Activated CD8-positive, alpha-beta memory T cell treated with anti-CD3 and anti-CD28 coated beads, Interleukin-2, amount 10 ng/mL, durations not matched to agents 7 days and 5 days (primary cell): ENCODE measurements around the gene TBL1X. TPM values are rescaled to one million over a fixed set of nuclear protein-coding genes. Genes with fewer than 3 reads are reported as not detected.
A peak's percentile ranks its signal among the peaks of the same experiment; 100 is the strongest.

Experiments
- ATAC-seq: fragments of 150-1000 bp; cut with Tn5 transposase; one replicate; pipeline ENCODE4 v1.10.0; 2021; ENCODE audit warnings: moderate library complexity
- CTCF ChIA-PET: fragments of 350-600 bp; sonication (Branson Sonifier 250); formaldehyde crosslinking; loops from one replicate; lab custom pipeline; 2021; ENCODE audit warnings: antibody characterized with exemption; lab: Charles Lee
- DNase-seq: peaks from one replicate; pipeline ENCODE4 v3.0.0-alpha.2; 2020
- H3K27ac Mint-ChIP-seq: one replicate; pipeline ENCODE4 v1.8.0; 2021; ENCODE audit warnings: mild to moderate bottlenecking, mixed read lengths
- H3K27me3 Mint-ChIP-seq: one replicate; pipeline ENCODE4 v1.8.0; 2021; ENCODE audit warnings: mixed read lengths
- H3K36me3 Mint-ChIP-seq: one replicate; pipeline ENCODE4 v1.8.0; 2021; ENCODE audit warnings: mild to moderate bottlenecking, mixed read lengths
- H3K4me1 Mint-ChIP-seq: one replicate; pipeline ENCODE4 v1.8.0; 2021; ENCODE audit warnings: mixed read lengths
- H3K4me3 Mint-ChIP-seq: one replicate; pipeline ENCODE4 v1.8.0; 2021; ENCODE audit warnings: mild to moderate bottlenecking, moderate library complexity, mixed read lengths
- H3K9me3 Mint-ChIP-seq: one replicate; pipeline ENCODE4 v1.8.0; 2022; ENCODE audit warnings: low read depth, mixed read lengths
- total RNA-seq, 2 experiments: library from RNA; stranded (reverse); gene quantifications; one replicate each; pipeline ENCODE4 v1.2.3, GENCODE V29; 2021

The TBL1X gene
- total RNA-seq, 2 experiments from 2014 or later, result 33.2 to 35.5 TPM

GRCh38 chrX:9537781-9538180, 72.9 kb downstream of the TBL1X start:
- H3K4me1 Mint-ChIP-seq, result peaks cover 13% of the 10 kb centered on the region
- no peak overlapping the region for H3K27ac Mint-ChIP-seq
- CTCF ChIA-PET, result no interaction called here
- ATAC-seq (no peak), DNase-seq (no peak)
- H3K27me3 Mint-ChIP-seq, result no peaks in the 10 kb centered on the region
- H3K36me3 Mint-ChIP-seq, result peaks cover 14% of the 10 kb centered on the region
- H3K4me3 Mint-ChIP-seq, result no peak overlapping the region
- H3K9me3 Mint-ChIP-seq, result no peaks in the 10 kb centered on the region

- Mint-ChIP-seq H3K27ac (no peak overlapping the region), H3K4me1 (peaks cover 13% of the 10 kb centered on the region), H3K36me3 (peaks cover 14% of the 10 kb centered on the region), H3K9me3 (no peaks in the 10 kb centered on the region), H3K4me3 (no peak overlapping the region), H3K27me3 (no peaks in the 10 kb centered on the region)
- no peak for DNase-seq
- CTCF ChIA-PET, result no interaction called here
- no peak for ATAC-seq
Observed at GRCh38 chrX:9538544-9539045, 73.7 kb downstream of the TBL1X start.

GRCh38 chrX:9539605-9540387, 74.9 kb downstream of the TBL1X start:
- Mint-ChIP-seq H3K36me3 (peaks cover 14% of the 10 kb centered on the region), H3K4me3 (no peak overlapping the region), H3K27me3 (no peaks in the 10 kb centered on the region), H3K4me1 (peaks cover 8% of the 10 kb centered on the region), H3K9me3 (no peaks in the 10 kb centered on the region), H3K27ac (no peak overlapping the region)
- ATAC-seq (no peak), DNase-seq (no peak)
- CTCF ChIA-PET, result no interaction called here

DNA sequence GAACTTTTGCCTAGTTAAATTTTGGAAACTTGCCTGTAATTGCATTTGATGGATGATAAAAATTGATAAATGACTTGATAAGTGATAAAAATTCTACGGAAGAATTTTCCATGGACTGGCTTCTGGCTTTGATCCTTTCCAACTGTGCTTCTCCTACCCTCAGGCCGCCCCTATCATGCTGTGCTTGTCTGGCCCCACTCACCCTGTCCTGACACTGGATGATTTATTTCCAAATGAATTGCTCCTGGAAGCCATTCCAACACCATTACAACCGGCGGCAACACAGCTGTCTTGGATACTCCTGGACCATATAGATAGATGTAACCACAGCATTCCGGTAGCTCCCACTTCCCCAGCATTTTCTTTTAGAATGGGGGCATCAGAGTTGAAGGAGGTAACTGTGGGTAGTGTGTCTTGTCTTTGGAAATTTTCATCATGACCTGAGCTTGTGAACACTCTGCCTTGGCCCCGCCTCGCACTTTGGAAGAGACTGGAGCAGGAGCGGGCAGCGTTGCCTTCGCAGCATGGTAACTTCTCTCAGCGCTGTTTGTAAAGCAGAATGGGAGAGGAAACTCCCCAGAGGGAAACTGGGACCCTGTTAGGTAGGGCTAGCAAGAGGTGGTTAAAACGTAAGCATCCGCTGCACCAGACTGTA, 77.4 kb downstream of the TBL1X start:
- H3K27me3 Mint-ChIP-seq, result no peaks in the 10 kb centered on the region
- peaks cover 13% of the 10 kb centered on the region for H3K36me3 Mint-ChIP-seq
- no peak for ATAC-seq

GRCh38 chrX:9542761-9543111, 77.9 kb downstream of the TBL1X start:
- no peak overlapping the region for H3K4me3 Mint-ChIP-seq
- no peak for ATAC-seq
- H3K4me1 Mint-ChIP-seq, result no peaks in the 10 kb centered on the region
- H3K27me3 Mint-ChIP-seq, result no peaks in the 10 kb centered on the region
- CTCF ChIA-PET, result no interaction called here
- no peaks in the 10 kb centered on the region for H3K9me3 Mint-ChIP-seq
- no peak for DNase-seq
- peaks cover 10% of the 10 kb centered on the region for H3K36me3 Mint-ChIP-seq
- H3K27ac Mint-ChIP-seq, result no peak overlapping the region

More for the DNA sequence above, 77.4 kb downstream of the TBL1X start:
- Mint-ChIP-seq H3K4me3 (no peak overlapping the region), H3K4me1 (no peaks in the 10 kb centered on the region), H3K27ac (no peak overlapping the region), H3K9me3 (no peaks in the 10 kb centered on the region)
- CTCF ChIA-PET, result no interaction called here
- no peak for DNase-seq

DNA sequence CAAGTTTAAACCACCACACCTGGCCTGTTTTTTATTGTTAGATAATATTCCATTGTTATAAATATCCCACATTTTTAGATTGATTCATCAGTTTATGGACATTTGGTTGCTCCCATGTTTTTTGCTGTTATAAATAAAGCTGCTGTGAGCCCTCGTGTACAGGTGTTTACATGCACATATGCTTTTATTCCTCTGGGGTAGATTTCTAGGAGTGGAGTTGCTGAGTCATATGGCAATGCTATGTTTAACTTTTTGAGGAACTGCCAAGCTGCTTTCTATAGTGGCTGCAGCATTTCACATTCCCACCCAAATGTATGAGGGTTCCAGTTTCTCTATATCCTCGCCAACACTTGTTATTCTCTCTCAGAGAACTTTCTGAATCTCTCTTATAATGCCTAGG, 90.5 kb downstream of the TBL1X start:
- H3K27me3 Mint-ChIP-seq, result no peaks in the 10 kb centered on the region
- no peak overlapping the region for H3K27ac Mint-ChIP-seq

DNA sequence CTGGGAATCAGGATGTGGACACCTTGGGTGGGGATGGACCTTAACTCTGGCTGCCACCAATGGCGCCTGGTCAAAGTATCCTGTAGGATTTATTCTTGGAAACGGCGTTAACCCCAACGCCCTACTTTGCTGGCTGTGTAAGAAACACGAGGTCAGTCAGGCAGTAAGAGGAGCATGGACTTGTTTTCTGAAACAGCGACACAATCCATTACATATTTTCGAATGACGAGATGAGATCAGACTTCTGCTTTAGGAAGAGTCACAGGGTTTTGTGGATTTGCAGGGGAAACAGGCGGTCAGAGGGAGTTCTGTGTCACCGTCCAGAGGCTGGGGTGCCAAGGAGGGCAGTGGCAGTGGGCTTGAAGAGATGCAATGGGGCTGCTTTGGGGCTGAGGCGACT, 92.2 kb downstream of the TBL1X start:
- Mint-ChIP-seq H3K27ac (no peak overlapping the region), H3K9me3 (peaks cover 2% of the 10 kb centered on the region), H3K4me1 (peaks cover 1% of the 10 kb centered on the region), H3K27me3 (no peaks in the 10 kb centered on the region), H3K4me3 (no peak overlapping the region), H3K36me3 (peaks cover 7% of the 10 kb centered on the region)
- CTCF ChIA-PET, result no interaction called here
- DNase-seq (no peak), ATAC-seq (no peak)

More for the DNA sequence above, 90.5 kb downstream of the TBL1X start:
- CTCF ChIA-PET, result no interaction called here
- H3K4me1 Mint-ChIP-seq, result peaks cover 1% of the 10 kb centered on the region
- ATAC-seq (no peak), DNase-seq (no peak)
- H3K4me3 Mint-ChIP-seq, result no peak overlapping the region
- H3K36me3 Mint-ChIP-seq, result peaks cover 4% of the 10 kb centered on the region
- H3K9me3 Mint-ChIP-seq, result peaks cover 2% of the 10 kb centered on the region

- CTCF ChIA-PET, result no interaction called here
- peaks cover 7% of the 10 kb centered on the region for H3K36me3 Mint-ChIP-seq
- DNase-seq (no peak), ATAC-seq (no peak)
- H3K27me3 Mint-ChIP-seq, result no peaks in the 10 kb centered on the region
- no peak overlapping the region for H3K27ac Mint-ChIP-seq
- H3K9me3 Mint-ChIP-seq, result peaks cover 2% of the 10 kb centered on the region
- peaks cover 1% of the 10 kb centered on the region for H3K4me1 Mint-ChIP-seq
- H3K4me3 Mint-ChIP-seq, result no peak overlapping the region
Observed at GRCh38 chrX:9557521-9557920, 92.7 kb downstream of the TBL1X start.

DNA sequence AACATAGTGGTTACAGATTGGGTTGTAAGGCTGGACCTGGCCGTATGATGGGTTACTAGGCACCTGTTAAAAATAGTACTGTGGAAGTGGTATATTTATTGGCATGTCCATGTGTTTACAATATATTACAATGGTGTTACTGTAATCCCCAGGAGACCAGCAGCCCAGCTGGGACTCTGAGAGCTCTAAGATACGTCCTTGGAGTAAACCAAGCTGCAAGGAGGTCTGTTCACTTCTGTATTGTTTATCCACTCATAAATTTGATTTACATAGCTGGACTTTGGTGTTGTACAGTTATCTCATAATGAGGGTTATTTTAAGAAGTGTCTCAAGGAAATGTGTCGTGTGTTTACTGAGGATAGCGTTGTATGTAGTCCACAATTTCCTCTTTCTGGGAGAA, 93.8 kb downstream of the TBL1X start:
- H3K4me3 Mint-ChIP-seq, result no peak overlapping the region
- DNase-seq, result no peak
- H3K27ac Mint-ChIP-seq, result no peak overlapping the region
- peaks cover 8% of the 10 kb centered on the region for H3K36me3 Mint-ChIP-seq
- H3K9me3 Mint-ChIP-seq, result peaks cover 2% of the 10 kb centered on the region
- CTCF ChIA-PET, result no interaction called here
- H3K27me3 Mint-ChIP-seq, result no peaks in the 10 kb centered on the region
- H3K4me1 Mint-ChIP-seq, result peaks cover 1% of the 10 kb centered on the region
- ATAC-seq, result no peak

- H3K9me3 Mint-ChIP-seq, result peaks cover 2% of the 10 kb centered on the region
- DNase-seq (no peak), ATAC-seq (no peak)
- no peak overlapping the region for H3K27ac Mint-ChIP-seq
- CTCF ChIA-PET, result no interaction called here
- H3K4me1 Mint-ChIP-seq, result peaks cover 1% of the 10 kb centered on the region
- H3K4me3 Mint-ChIP-seq, result no peak overlapping the region
- H3K36me3 Mint-ChIP-seq, result peaks cover 12% of the 10 kb centered on the region
- H3K27me3 Mint-ChIP-seq, result no peaks in the 10 kb centered on the region
Observed at GRCh38 chrX:9560219-9560618, 95.4 kb downstream of the TBL1X start.

DNA sequence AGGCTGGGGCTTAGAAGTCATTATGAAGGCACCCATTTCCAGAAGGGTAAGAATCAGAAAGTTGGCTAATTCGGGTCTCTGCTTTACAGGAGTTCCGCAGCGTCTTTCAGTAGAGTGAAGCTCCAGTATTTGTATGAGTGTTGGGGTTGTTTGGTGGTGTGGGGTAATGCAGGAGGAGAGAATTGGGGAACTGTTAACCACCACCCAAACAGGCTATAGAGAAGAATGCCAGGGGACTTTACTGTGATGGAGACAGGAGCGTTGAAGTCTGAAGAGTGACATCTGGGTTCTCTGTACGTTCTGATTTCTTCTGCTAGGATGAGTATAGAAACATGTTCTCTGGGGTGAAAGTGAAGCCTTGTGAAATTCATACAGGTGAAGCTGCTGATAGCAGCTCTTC, 96.3 kb downstream of the TBL1X start:
- Mint-ChIP-seq H3K4me1 (peaks cover 4% of the 10 kb centered on the region), H3K4me3 (no peak overlapping the region), H3K27ac (no peak overlapping the region), H3K36me3 (peaks cover 12% of the 10 kb centered on the region), H3K9me3 (peaks cover 2% of the 10 kb centered on the region), H3K27me3 (no peaks in the 10 kb centered on the region)
- ATAC-seq (no peak), DNase-seq (no peak)
- CTCF ChIA-PET, result interaction anchor here (0.8 kb wide), 1 partner anchor 12 kb away, joined by 3 read pairs; no protein-coding TSS in a partner anchor

GRCh38 chrX:9562851-9563250, 98.0 kb downstream of the TBL1X start:
- Mint-ChIP-seq H3K27ac (no peak overlapping the region), H3K36me3 (peaks cover 10% of the 10 kb centered on the region), H3K4me1 (peaks cover 4% of the 10 kb centered on the region), H3K4me3 (no peak overlapping the region), H3K27me3 (no peaks in the 10 kb centered on the region), H3K9me3 (peaks cover 2% of the 10 kb centered on the region)
- CTCF ChIA-PET, result no interaction called here
- DNase-seq (no peak), ATAC-seq (no peak)

DNA sequence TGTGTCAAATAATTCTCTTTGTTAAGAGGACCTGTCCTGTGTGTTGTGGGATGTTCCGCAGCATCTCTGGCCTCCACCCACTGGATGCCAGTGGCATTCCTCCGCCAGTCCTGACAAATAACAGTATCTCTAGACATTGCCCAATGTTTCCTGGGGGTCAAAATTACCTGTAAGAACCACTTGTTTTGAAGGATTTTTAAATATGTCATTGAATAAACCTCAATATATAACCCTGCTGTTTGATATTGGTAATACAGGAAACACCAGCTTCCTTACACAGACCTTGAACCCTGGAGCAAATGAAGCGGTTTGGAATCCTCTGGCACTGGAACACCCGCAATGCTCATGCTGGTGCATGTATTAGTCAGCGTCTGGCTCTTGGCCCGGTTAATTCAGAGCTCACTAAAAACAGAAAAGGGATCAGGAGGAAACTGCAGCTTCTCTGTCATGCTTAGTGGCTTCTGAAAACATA, 101.3 kb downstream of the TBL1X start:
- Mint-ChIP-seq H3K27me3 (no peaks in the 10 kb centered on the region), H3K4me1 (peaks cover 4% of the 10 kb centered on the region), H3K36me3 (peaks cover 7% of the 10 kb centered on the region), H3K4me3 (no peak overlapping the region), H3K9me3 (no peaks in the 10 kb centered on the region), H3K27ac (no peak overlapping the region)
- no peak for ATAC-seq
- CTCF ChIA-PET, result no interaction called here
- peak; percentile 41 for DNase-seq

GRCh38 chrX:9569876-9570301, 105.0 kb downstream of the TBL1X start:
- CTCF ChIA-PET, result no interaction called here
- Mint-ChIP-seq H3K9me3 (no peaks in the 10 kb centered on the region), H3K27ac (no peak overlapping the region), H3K4me3 (no peak overlapping the region), H3K27me3 (no peaks in the 10 kb centered on the region), H3K36me3 (peaks cover 4% of the 10 kb centered on the region), H3K4me1 (peaks cover 9% of the 10 kb centered on the region)
- ATAC-seq (no peak), DNase-seq (no peak)
